Left hindlimb (tissue), 1 donor: ENCODE results near the gene SRPRB.

Source experiments
- DNase-seq: peaks from one replicate; pipeline ENCODE4 v3.0.0-alpha.2; 2018

Gene SRPRB, protein sequence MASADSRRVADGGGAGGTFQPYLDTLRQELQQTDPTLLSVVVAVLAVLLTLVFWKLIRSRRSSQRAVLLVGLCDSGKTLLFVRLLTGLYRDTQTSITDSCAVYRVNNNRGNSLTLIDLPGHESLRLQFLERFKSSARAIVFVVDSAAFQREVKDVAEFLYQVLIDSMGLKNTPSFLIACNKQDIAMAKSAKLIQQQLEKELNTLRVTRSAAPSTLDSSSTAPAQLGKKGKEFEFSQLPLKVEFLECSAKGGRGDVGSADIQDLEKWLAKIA

DNA sequence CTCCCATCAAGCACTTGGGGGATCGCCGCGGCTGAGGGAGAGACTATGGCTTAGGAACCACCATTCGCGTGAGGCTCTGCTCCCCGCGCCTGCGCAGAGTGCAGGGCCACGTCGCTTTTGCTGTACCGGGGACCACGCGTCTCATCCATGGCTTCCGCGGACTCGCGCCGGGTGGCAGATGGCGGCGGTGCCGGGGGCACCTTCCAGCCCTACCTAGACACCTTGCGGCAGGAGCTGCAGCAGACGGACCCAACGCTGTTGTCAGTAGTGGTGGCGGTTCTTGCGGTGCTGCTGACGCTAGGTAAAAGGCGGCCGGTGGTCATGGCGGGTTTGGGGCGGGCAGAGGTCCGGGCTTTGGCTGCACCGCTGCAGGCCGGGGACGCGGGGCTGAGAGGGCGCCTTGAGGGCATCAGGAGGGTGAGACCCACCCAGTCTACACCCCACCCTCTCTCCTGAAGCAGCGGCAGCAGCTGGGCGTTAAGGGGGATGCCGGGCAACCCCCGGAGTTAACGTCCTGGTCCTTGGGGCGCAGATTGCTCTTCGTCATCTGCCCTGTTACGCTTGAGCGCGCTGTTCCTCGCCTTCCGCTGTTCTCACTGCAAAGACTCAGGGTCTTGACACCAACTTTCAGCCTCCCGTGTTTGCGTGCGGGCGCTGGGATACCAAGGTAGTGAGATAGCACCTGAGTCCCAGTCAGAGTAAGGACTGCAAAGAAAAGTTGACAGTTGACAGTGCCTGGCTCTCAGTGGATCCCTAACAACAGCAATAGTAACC is at the start of gene SRPRB:
SRPRB (plus strand) TSS at position 114 of the 774 bp plus-strand sequence; CDS start at position 148, 34 bp downstream.
- peak; percentile 95 for DNase-seq

DNA sequence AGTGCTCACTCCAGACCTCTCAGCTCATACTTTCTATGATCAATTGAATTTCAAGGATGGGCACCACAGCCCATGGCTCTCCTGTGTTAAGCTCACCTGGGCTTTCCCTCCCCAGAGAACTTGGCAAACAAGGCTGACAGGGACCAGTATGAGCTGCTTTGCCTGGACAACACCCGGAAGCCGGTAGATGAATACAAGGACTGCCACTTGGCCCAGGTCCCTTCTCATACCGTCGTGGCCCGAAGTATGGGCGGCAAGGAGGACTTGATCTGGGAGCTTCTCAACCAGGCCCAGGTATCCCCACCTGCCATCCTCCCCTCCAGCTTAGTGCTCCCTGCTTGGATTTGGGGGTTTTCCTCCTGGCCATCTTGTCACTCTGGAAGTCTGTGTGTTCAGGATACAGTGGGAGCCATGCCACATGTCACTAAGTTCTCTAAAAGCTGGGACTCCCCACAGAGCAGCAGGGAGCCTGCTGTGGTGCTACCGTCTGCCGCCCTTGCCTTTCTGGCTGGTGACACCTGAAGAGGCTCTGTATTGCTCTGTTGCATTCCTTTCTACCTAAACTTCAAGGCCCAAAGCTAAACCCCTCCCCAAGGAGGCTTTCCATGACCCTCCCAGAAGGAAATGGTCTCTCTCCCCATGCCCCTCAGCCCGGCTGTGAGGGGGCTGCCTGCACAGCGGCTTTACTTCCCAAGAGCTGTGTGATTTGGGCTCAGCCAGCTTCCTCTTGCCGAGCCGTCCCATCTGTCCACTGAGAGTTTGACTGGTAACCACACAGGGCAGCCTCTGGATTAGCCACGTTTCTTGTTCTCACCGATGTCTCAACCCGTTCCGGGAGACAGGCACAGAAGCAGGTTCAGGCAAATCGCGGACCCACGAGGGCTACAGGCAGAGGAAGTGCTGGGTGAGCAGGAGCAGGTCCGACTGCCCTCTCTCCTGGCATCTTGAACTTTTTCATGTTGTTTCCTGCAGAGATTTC is 48.6 kb upstream of the SRPRB start:
- no peak for DNase-seq

DNA sequence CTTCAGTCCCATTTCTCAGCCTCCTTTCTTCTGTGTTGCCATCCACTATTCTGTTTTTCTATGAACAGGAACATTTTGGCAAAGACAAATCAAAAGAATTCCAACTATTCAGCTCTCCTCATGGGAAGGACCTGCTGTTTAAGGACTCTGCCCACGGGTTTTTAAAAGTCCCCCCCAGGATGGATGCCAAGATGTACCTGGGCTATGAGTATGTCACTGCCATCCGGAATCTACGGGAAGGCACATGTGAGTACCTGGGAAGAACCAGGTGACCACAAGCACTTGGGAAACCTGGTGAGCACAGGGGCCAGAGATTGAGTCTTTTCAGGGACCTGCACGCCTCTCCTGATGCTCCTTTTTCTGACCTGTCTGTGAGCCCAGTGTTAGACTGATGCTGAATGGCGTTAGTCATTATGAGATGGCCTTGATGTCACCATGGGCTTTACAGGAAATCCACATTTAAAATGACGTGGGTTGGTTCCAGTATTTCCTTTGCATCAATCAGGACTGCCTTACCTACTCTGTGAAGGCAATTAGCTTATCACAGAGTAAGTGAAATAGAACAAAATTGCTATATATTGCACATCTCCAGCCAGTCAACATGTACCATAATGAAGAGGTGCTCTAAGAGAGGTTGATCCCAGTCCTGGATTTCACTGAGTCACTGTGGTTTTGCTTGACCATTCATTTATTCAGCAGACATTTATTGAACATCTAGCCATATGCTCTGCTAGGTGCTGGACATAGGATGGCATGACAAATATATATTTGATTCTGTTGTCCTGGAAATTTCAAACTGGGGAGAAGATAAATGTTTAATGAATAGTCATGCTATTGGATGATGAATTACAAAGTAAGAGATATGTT is 47.7 kb upstream of the SRPRB start:
- DNase-seq: no peak

DNA sequence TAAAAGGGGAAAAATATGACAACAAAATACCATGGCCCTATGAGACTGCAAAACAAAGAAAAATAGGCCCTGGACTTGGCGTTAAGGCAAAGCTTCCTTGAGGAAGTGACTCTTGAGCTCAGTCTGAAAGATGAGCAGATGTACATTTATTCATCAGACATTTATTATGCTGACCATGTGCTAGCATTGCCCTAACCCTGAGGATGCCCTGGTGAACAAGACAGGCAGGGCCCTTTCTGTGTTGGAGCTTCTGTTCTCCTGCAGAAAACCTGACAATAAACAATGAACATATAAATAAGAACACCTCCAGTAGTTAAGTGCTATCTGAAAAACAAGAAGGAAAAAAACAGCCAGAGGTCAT is 47.1 kb upstream of the SRPRB start:
- no peak for DNase-seq

DNA sequence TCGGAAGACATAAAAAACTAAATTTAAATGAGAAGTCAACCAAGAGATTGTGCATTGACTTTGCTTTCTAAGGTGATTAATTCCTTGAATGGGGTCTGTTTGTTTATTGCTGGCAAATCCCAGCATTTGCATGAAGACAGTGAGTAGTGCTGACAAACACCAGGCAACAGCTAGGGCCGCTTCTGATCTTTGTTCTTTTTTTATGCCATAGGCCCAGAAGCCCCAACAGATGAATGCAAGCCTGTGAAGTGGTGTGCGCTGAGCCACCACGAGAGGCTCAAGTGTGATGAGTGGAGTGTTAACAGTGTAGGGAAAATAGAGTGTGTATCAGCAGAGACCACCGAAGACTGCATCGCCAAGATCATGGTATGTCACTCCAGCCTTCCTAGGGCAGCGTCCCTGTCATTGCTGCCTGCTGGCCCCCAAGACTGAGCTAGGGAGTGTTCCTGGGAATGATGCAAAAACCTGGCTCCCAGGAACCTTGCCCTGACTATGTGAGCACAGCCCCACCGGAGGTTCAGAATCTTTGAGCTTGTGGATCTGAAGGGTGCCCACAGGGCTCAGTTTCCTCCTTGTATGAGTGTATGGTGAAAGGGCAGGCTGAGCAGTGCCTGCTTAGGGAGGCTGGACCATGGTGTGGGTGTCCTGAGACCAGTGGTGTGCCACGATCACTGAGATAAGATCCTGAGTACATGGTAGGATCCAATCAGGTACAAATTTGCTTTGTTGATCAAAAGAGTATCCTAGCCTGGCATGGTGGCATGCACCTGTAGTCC is 46.5 kb upstream of the SRPRB start:
- no peak for DNase-seq

DNA sequence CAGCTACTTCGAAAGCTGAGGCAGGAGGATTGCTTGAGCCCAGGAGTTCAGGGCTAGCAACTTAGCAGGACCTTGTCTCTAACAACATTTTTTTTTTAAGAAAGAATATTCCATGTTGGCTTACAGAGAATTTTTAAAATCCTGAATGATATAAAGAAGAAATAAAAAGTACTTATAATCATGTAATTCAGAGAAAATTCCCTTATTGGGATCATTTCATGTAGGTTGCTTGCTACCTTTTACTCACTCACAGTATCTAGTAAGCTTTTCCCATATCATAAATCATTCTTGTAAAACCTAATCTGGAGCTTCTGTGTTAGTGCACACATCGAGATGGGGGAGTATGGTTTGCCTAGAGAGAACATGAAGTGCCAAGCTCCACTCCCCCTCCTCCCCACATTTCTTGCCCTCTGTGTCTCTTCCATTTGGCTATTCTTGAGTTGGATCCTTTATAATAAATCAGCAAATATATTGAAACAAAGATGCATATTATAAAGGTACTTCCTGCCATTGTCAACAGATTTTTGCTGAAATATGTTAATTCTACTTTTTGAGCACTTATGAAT is 45.8 kb upstream of the SRPRB start:
- DNase-seq: no peak

DNA sequence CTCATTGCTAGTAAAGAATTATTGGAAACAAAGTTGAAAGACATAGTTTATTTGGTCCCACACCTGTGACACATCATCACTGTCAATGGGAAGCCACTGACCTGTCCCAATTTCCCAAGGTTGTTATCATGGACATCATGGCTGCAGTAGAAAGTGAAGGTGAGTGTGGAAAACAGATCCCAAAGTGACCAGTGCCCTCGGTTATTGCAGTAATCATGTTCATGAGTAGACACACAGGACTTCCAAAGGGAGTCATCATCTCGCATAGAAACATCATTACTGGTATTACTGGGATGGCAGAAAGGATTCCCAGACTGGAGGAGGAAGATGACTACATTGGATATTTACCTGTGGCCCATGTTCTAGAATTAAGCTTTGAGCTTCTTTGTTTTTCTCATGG is 44.7 kb upstream of the SRPRB start:
- DNase-seq: no peak

DNA sequence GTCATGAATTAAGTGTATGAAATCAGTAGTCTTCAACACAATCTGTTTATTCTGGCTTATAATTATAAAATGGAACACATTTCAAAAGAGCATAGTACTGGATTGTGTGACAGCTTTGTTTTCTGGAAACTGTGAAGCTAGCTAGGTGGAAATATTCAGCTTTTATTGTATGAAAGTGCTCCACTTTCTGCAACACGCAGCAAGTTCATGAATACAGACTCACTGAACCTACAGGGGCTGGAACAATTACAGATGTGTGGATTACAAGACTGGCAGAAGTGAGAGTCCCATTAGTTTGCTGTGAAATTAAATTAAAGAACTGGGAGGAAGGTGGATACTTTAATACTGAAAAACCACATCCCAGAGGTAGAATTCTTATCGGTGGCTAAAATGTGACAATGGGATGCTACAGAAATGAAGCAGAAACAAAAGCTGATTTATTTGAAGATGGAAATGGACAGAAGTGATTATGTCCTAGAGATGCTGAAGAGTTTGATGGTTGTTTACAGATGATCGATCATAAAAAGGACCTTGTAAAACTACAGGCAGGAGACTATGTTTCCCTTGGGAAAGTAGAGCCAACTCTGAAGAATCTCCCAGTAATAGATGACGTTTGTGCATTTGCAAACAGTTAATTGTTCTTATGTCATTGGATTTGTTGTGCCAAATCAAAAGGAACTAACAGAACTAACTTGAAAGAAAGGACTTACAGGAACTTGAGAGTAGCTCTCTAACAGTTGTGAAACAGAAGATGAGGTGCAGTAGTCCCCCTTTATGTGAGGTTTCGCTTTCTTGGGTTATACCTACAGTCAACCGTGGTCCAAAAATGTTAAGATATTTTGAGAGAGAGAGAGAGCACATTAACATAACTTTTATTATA is 43.8 kb upstream of the SRPRB start:
- no peak for DNase-seq

DNA sequence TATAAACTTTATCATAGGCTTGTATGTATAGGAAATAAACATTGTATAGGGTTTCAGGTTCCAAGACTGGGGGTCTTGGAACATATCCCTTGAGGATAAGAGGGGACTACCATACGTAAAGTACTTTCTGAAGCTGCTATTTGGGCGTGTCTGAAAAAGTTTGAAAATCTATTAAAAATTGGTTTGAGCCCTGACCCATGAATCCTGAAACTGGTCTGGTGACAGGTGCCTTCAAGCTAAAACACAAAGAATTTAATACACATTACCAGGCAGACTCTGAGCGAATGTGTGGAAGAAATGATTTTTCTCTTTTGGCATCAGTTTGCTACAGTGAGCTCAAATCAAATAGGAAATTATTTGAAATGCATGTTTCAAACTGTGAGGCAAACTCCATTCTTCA is 43.1 kb upstream of the SRPRB start:
- DNase-seq: no peak

DNA sequence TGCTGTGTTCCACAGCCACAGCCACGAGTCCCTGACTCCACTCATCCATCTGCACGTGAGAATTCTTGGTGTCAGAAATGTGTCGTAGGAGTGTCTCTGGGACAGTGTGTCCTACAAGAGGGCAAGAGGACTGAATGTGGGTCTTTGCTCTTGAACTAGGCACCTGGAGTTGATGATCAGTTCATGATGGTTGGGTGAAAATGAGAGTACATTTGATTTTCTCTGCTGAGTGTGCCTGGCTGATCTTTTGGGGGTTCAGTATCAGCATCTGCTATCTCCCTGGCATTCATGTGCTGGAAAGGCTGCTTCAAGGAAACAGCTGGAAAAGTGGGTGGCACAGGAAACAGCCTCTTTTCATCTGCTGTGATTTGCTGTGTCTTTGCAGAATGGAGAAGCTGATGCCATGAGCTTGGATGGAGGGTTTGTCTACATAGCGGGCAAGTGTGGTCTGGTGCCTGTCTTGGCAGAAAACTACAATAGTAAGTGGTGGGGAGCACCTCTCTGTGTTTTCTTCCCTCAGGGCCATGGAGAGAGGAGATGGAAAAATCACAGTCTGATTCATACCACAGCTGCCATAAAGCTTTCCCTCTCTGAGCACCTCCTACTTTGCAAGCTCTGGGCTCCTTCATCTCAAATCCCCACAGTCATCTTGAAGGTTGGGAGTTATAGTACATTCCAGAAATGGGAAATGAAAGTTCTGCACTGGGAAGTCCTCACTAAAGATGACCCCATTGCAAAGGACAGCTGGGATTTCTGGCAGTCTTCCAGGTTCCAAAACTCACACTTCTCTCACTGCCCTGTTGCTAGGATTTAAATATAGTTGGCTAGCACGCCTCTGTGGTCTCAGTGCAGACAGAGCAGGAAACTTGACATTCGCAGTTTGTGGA is 41.6 kb upstream of the SRPRB start:
- DNase-seq: peak; percentile 79

DNA sequence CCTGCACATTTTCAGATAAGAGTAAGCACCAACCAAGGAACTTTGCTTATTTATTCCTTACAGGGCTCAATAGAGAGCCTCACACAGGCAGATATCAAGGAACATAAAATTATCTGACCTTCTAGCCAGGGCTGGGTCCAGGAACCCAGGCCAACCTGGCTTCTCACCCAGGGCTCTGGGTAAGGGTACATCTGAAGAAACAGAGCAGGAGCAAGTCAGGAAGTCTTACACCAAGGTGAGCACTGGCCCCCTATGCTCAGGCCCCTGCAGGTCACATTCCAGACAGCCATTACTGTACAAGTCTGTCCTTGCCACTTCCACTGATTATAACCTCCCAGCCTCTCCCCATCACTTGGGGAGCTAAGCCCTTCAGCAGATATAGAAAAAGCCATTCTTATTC is 40.4 kb upstream of the SRPRB start:
- no peak for DNase-seq

DNA sequence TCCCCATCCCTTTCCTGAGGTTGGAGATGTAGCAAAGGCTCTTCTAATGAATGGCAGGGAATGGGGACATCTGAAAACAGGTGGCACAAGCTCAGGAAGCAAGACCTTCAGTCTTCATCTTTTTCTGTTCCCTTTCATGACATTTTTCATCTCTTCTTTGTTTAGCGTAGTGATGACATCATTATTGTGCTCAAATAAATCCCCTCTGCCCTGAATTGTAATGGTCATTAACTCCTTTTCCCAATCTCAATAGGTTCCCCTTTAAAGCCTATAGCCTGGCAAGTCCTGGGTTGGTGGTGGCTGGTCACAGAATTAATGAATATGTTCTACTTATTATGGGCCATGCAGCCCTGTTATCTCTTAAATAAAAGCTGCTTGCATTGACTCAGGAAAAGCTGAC is 38.0 kb upstream of the SRPRB start:
- DNase-seq: no peak

DNA sequence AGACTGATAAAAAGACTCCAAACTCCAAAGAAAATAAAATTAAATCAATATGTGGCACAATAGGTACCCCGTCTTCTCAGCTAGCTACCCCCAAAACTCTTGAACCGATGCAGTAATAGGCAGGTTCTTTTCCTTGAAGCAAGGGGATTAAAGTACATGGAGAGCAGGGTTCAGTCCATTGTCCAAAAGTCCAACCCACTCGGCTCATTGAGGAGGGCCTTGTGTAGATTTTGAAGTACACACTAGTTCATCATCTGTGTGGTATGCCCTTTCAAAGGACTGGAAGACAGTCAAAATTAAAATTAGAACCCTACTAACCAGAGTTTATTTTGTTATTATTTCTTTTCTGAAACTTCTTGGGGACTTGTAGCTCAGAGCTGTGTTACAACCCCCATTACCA is 36.1 kb upstream of the SRPRB start:
- no peak for DNase-seq

DNA sequence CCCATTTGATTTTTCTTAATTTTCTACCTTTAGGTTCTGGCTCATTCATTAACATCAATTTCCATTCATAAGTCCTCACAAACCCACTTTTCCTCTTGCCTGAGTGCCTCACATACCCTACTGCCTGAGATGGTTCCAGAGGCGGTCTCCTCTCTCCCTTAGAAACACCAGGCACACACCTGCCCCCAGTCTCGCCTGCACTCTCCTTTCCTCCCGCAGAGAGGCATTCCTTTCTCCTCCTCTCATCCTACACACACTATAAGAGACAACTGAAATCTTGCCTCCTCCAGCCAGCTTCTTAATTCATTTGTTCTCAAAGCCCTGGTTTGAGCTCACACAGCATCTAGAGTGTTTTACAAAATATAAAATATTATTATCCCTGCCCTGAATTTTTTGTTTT is 31.9 kb upstream of the SRPRB start:
- DNase-seq: no peak

DNA sequence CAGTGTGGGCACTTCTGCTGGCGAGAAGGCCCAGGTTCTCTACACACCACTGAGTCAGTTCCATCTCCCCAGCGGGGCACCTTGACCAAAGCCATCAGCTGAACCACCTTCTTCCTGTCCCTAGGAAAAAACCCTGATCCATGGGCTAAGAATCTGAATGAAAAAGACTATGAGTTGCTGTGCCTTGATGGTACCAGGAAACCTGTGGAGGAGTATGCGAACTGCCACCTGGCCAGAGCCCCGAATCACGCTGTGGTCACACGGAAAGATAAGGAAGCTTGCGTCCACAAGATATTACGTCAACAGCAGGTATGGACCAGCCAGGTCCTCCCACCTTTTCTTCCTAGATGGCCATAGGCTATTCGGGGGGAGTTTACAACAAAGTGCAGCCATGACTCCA is 30.3 kb upstream of the SRPRB start:
- no peak for DNase-seq

DNA sequence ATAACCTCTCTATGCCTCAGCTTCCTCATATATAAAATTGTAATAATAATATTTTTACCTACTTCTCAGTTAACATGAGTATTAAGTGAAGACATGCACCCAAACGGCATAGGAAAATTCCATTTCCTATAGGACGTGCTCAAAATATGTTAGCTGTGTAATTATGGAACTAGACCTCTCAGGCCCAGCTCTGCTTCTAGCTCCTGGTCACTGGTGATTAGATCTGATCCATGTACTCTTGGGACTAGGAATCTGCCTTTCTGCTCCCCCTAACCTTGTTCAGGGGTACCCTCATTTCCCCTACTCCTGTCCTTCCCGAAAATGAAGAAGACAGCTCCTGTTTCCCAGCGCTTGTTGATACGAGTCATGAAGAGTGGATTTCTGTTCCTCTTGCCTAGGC is 29.8 kb upstream of the SRPRB start:
- no peak for DNase-seq

DNA sequence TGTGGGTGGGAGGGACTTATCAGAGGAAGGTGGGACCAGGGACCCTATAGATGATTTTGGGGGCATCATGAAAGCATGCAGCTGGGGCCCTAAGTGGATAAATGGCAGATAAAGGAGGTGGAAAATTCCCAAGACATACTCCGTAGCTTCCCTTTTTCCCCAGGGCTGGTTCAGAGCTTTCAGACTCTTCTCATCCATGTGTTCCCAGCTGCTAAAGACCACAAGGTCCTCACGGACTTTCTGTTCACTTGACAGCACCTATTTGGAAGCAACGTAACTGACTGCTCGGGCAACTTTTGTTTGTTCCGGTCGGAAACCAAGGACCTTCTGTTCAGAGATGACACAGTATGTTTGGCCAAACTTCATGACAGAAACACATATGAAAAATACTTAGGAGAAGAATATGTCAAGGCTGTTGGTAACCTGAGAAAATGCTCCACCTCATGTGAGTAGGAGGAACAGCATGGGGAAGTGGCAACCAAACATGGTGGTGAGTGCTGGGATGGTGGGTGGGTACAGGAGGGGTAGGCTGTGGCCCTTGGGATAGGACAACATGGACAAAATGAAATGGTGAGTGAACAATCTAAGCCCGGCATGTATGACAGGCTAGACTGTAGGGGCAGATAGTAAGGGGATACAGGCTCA is 28.7 kb upstream of the SRPRB start:
- no peak for DNase-seq

DNA sequence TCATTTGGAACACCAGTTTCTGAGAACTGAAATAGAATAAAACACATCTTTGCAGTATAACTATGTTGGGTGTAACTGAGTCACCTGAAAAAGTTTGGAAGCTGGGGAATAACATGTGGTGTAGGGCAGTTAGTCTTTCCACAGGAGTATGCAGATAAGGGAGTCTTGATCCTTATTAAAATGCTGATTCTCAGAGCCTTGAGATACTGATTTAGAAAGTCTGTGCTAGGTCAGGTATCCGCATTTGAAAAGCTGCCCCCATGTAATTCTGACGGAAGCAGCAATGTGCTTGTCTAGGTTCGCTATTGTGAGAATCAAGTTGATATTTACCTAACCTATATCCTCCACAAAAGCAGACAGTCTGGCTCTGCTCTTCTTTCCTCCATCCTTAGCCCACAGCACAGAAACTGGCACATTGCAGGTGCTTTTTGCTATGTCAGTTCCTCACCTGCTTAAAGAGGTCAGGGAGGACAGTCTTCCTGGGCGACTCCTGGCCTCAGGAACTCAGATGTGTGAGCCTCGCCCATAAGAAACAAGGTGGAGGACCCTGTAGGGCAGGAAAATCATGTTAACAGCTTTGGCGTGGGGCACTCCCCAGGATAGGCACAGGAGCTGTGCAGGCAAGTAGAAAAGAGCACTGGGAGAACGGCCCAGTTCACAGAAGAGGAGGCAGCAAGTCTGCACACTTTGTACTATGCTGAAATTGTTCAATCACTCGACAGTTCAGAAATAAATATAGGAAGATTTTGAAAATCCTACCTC is 27.6 kb upstream of the SRPRB start:
- no peak for DNase-seq
